SK-N-SH (cell line): Measurements from ENCODE around the gene MCUR1.

Source experiments
- CHD2 ChIP-seq: fragments of 150-350 bp; IDR thresholded peaks from 2 replicates; pipeline ENCODE4 v1.6.1; 2018; ENCODE audit warnings: low read length; ENCODE audit not compliant: partially characterized antibody
- GABPA ChIP-seq: IDR thresholded peaks from 2 replicates; pipeline ENCODE4 v1.4.0; 2012; ENCODE audit warnings: low read depth, mild to moderate bottlenecking
- NRF1 ChIP-seq: IDR thresholded peaks from 2 replicates; pipeline ENCODE4 v1.6.1; 2012; ENCODE audit warnings: low read depth, mild to moderate bottlenecking, low read length
- TCF12 ChIP-seq: IDR thresholded peaks from 2 replicates; pipeline ENCODE4 v1.4.0; 2012
- TF ChIP-seq, protein P1 (sequence below): fragments of 200-600 bp; sonication (generic); IDR thresholded peaks from 2 replicates; pipeline ENCODE4 v1.6.1; 2017; ENCODE audit warnings: antibody characterized with exemption, mild to moderate bottlenecking, moderate library complexity
- TF ChIP-seq, protein P2 (sequence below): IDR thresholded peaks from 2 replicates; pipeline ENCODE4 v1.4.0; 2012; ENCODE audit warnings: low read depth

DNA sequence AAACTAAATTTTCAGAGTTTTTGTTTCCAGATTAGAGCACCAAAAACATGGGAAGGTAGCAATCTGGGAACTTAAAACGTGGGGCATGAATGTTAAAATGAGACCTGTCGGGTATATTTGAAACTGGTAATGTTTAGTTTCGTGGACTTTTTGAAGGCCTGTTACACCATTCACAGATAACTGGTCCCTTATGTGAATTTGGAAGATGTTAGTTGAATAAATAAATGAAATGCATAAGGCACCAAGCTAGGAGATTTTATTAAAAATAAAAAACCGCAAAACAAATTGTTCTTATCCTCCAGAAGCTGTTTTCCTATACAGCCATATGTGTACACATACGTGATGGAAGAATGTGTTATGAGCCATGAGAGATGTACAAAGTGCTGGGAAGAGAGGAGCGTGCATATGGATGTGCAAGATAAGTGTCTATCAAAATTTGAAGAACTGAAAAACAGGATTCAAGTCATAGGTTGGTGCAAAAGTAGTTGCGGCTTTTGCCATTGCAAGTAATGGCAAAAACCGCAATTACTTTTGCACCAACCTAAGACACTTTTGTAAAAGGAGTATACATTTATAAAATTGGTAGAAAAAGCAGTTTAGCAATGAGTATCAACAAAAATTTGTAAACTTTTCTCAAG lies 700 bp upstream of the MCUR1 start:
- TF ChIP-seq, protein P1, sequence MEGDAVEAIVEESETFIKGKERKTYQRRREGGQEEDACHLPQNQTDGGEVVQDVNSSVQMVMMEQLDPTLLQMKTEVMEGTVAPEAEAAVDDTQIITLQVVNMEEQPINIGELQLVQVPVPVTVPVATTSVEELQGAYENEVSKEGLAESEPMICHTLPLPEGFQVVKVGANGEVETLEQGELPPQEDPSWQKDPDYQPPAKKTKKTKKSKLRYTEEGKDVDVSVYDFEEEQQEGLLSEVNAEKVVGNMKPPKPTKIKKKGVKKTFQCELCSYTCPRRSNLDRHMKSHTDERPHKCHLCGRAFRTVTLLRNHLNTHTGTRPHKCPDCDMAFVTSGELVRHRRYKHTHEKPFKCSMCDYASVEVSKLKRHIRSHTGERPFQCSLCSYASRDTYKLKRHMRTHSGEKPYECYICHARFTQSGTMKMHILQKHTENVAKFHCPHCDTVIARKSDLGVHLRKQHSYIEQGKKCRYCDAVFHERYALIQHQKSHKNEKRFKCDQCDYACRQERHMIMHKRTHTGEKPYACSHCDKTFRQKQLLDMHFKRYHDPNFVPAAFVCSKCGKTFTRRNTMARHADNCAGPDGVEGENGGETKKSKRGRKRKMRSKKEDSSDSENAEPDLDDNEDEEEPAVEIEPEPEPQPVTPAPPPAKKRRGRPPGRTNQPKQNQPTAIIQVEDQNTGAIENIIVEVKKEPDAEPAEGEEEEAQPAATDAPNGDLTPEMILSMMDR, result no peak
- TF ChIP-seq TCF12, result no peak
- TF ChIP-seq, protein P2, sequence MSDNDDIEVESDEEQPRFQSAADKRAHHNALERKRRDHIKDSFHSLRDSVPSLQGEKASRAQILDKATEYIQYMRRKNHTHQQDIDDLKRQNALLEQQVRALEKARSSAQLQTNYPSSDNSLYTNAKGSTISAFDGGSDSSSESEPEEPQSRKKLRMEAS, result no peak
- TF ChIP-seq GABPA, result no peak
- no peak for TF ChIP-seq NRF1
- TF ChIP-seq CHD2, result no peak
